ENCODE data around the gene ASB6.
"Not testable (repeated sequence)": the region's sequence is repeated elsewhere in the genome, so short reads cannot be mapped to it uniquely, and the experiment has no call there.

ASB6 gene

DNA sequence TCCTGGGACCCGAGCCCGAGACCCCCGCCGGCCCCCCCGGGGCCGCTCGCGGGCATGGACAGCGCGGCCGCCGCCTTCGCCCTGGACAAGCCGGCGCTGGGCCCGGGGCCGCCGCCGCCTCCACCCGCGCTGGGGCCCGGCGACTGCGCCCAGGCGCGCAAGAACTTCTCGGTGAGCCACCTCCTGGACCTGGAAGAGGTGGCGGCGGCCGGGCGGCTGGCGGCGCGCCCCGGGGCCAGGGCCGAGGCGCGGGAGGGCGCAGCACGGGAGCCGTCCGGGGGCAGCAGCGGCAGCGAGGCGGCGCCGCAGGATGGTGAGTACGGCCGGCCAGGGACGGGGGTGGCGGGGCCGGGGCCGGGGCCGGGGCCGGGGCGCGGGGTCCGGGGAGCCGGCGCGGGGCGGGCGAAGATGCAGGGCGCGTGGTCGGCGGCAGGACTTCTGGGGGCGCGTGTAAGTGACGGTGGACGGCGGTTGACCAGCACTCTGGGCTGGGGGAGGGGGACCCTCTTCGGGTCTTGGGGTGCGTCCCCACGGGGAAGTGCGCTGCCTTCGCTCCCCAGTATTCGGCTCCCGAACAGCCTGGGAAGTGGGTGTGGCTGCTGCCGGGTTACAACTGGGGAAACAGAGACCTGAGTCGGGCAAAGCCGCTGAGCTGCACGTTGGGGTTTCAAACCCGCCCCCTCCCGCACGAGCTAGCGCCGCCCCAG lies 24.0 kb upstream of the ASB6 start:
- no peak for DNase-seq

DNA sequence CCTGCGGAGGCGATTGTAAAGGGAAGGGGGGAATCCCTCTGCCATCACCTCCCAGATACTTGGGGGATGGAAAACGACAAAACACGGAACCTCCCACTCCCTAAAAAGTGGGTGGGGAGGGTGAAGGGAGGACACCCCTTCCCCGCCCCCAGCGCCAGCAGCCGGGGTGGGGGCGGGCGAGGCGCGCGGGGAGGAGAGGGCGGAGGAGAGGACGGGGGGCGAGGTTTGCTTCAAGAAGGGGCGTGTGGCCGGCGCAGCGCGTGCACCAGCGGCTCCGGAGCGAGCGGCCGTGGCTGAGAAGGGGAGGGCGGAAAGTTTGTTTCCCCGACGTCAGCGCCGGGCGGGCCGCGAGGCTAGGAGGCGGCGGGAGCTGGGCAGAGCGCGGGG lies 23.4 kb upstream of the ASB6 start, which contains the start of gene PRRX2:
PRRX2 (plus strand) TSS at position 259 of the 387 bp plus-strand sequence. CDS start 221 bp downstream, outside the sequence.
- no peak for DNase-seq

DNA sequence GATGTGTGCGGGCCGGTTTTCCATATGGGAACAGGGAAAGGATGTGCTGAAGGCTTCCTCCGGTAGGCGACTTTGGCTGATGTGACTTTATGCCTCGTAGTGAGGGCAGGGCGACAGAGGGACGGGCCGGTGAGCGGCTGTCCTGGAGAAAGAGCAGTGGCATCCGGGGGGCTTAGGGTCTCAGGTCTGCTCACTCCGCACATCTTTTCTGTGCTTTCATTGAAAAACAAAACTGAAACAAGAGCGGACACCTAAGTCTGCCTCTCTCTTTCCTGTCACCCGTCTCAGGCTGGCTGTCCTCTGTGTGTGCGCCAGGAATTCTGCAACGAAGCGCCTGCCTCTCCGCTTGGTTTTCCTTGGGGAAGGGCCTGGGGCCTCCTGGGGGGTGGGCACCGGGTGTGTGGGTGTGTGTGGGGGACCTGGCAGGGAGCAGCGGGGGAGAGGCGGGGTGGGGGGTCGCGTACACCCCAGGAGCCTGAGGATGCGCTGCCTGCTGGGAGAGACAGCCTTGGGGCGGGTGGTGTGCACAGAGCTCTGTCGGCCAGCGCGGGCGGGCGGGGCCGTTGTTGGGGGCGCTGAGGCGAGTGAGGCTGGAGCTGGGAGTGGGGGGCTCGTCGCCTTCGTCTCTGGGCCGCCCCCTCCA lies 22.9 kb upstream of the ASB6 start:
- DNase-seq: no peak

DNA sequence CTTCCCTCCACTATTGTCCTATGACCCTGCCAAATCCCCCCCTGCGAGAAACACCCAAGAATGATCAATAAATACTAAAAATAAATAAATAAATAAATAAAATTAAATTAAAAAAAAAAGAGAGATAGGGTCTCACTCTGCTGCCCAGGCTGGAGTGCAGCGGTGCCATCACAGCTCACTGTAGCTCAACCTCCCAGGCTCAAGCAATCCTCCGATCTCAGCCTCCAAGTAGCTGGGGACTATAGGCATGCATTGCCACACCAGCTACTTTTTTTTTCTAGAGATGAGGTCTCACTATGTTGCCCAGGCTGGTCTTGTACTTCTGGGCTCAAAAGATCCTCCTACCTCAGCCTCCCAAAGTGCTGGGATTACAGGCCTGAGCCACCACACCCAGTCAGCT lies 20.3 kb upstream of the ASB6 start:
- not testable (repeated sequence) for DNase-seq

DNA sequence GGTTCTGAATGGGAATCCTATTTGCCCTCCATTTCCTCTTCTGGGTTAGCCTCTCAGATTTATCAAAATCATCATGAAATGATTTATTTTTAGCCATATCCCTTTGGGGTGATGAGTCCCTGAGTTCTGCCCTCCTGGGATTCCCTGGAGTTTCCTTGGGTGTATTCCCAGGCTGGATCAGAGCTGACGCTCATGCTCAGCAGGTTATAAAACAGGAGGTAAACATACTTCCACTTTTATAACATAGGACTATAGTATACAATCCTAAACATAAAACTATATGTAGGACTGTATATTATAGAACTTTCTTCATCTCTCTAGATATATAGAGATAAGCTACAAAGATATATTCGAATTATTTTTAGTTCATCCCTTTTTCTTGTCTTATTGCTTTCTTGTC lies 19.1 kb upstream of the ASB6 start:
- no peak for DNase-seq

DNA sequence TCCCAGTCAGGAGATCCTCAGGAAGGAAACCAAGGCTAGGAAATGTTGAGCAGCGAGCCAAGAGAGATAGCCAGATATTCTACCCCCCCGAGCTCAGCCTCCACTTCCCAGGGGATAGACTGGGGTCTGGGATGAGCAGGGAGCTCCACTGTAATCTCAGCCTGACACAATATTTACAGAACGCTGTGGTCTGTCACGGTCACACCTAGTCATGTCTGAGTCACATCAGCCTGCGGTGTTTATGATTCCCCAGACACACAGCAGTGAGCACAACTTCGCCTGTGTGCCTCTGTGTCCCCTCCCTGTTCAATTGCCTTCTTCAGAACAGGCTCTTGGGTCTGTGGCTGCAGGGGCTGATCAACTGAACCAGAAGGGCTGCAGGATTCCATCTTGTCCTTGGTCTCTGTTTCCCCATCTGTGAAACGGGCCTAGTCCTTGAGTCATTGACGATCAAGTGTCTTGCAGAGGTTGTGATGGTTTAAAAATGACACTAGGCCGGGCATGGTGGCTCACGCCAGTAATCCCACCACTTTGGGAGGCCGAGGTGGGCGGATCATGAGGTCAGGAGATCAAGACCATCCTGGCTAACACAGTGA lies 14.9 kb upstream of the ASB6 start:
- DNase-seq: no peak

DNA sequence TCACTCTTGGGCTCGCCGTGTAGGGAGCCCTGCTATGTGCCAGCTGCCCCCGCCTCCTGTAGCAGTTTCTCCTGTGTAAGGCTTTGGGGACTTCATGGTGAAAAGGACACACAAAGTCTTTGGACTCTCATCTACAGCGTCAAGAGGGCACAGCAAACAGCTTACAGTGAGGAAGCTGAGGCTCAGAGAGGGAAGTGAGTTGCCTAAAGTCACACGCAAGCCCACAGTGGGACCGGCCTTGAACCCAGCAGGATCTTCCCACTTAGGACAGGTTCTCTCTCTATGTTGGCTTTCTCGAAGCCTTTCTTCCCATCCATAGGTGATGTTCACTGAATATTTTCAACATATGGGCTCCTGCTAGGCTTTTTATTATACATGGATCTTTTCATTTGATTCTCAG lies 13.7 kb upstream of the ASB6 start:
- no peak for DNase-seq

DNA sequence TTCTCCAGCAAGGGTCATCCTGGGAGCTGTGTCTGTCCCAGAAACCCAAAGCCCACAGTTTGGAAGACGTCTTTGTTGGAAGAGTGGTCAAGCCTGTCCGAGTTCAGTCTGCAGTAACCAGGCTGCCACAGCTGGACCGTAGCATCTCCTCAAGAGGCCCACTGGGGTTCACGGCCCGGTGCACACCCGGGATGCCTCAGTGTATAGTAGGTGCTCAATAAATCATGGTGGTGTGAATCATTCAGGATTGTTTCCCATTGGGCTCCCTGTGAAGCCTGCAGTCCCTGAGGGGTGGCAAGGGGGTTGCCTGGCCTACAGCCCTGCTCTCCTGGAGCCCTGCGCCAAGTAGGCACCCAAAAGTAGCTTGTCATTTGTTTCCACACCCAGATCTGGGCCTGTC lies 13.2 kb upstream of the ASB6 start:
- DNase-seq: no peak

DNA sequence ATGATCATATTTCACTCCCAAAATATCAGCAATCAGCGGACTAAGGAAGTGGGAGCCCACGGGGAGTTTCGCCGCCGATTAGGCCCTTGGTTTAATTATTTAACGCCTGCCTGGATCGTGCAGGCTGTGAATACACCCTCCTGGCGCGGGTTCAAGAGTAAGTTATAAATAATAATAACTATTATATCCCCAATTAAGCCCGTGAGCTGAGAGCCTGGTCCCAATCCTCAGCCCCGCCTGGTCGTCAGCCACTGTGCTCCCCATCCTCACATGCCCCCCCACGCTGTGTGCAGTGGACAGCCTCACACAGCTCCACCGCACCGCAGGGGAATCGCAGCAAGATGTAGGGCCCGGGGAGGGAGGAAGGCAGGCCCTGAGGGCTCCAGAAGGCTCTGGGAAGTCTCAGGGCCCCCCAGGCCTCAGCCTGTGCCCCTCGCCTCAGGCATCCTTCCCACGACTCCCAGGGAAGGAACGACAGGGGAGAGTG lies 12.6 kb upstream of the ASB6 start:
- DNase-seq: no peak

DNA sequence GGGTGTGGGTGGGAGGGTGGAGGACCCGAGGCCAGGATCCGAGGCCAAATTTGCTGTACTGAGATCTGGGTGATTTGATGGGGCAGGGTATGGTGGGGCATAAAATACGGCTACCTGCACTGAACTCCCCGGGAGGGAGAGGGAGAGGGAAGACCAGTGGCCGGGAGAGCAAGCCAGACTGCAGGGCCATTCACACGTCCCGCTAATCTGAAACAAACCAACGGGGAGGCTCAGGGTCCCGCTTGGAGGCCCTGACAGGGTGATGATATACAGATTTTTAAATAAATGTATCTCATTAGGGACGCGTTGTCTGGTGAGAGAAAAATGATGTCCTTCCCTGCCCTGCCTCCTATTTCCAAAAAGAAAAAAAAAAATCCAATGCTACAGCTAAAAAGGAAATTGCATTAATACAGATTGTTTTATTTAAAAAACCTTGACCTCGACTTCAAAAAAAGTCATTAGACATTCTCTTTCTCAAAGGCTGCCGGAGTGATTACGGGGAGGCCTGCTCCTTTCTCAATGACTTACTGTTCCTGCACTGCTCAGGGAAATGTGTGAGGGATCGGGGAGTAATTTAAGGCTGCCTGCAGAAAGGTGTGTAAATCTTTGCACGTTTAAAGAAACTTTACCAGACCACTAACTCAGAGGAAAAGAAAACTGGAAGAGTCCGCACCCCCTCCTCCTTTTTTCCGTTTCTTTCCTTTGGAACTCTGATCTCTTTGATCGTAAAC lies 12.0 kb upstream of the ASB6 start:
- no peak for DNase-seq

DNA sequence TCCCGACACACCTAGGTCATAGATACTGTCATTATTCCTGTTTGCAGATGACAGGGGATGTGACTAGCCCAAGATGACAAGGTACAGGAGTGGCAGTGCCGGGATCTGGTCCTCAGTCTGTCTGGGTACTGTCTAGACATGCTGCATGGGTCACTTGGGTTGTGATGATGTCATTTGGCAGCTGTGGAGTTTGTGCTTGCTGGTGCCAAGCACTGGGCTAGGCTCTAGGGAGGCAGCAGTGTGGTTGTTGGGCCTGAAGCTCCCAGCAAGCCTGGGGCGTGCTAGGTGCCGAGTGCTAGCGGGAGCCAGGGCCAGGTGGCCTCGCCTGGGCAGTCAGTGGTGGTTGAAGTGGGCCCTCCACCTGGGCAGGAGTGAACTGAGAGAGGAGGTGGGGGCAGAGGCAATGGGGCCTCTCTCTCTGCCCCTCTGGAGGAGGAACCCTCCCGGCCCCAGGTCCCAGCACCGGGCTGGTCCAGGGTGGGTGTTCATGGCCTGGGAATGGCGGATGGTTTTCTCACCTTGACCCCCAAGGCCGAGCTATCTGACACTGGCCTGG lies 8.8 kb upstream of the ASB6 start:
- no peak for DNase-seq

DNA sequence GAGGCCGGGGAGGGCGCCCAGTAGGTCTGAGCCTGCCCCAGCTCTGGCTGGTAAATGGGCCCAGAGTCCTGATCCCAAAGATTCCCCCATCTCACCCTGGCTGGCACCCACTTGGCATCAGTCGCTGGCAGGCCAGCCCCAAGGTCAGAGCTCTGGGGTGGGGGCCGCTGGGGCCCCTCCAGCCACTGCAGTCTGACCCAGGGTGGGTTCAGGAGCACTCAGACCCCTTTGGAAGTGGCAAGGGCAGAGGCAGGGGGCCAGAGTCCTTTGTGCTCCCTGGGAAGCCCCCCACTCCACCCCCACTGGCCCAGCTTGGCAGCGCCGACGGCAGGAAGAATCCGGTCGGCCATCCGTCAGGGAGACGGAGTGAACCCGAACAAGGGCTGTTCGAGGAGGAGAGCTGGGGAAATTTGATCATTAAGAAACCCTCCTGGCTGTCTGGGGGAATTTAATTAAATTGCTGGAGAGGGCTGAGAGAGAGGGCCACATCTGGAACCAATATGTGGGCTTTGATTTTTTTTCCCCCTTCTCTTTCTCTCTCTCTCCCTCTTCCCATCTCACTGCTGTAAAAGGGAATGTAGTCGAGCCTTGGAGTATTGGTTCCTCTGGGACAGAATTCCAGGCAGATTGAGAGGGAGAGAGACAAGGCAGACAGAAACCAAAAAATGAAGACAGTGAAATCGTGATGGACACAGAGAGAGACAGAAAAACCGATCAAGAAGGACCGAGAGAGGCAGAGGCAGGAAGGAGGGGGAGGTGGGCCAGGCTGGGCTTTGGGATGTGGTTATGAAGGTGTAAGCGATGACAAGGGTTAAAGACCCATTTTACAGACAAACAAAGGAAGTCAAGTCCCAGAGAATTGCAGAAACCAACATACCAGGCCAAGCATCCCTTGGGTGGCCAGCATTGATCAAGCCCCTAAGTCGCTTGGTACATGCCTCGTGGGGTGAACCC lies 8.1 kb upstream of the ASB6 start:
- DNase-seq: no peak

DNA sequence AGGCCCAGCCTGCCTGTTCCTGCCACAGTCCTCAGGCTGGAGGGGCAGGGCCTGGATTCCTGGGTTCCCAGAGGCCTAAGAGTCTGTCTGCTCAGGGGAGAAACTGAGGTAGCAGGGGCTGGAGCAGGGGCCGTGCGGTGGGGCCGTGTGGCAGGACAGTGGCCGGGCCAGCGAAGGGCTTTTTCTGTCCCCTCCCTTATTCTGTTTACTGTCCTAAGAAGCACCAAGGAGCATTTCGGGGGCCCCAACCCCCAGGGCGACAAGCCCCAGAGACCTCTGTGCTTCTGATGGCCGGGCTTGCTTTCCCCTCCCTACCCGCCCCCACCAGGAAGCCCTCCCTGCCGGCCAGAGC lies 6.8 kb upstream of the ASB6 start:
- DNase-seq: no peak

DNA sequence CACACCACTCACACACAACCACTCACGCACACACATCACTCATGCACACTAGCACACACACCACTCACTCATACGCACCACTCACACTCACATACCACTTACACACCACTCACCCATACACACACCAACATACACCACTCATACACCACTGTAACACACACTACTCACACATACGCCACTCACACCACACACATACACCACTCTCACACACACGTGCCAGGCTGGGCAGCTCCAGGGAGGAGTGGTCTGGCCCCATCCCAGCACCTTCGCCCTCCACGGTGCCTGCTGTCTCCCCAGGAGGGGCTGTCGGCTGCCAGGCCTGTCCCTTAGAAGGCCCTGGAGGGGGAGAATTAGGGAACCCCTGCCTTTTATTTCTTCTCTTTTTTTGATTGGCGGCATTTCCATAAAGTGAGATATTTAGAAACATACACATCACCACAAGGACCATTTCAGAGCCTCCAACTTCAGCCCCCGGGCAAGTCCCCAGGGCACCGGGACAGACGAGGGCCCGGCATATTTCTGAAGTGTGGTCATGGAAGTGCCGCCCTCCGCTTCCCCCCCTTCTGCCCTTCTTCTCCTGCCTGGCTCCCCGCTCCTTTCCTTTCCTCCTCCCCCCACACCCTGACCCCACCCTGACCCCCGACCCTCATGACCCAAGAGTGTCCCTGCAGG lies 6.3 kb upstream of the ASB6 start:
- no peak for DNase-seq

DNA sequence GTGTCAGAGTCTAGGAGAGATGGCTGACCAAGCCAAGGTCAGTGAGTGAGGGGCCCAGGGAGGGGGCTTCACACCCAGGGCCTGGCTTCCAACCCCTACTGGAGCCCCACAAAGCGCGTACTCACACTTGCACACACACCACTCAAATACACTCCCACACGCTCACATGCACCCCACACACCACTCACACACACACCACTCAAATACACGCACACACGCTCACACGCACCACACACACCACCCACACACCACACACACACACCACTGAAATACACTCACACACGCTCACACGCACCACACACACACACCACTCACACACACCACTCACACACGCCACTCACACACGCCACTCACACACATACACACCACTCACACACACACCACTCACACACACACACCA lies 5.7 kb upstream of the ASB6 start:
- no peak for DNase-seq

DNA sequence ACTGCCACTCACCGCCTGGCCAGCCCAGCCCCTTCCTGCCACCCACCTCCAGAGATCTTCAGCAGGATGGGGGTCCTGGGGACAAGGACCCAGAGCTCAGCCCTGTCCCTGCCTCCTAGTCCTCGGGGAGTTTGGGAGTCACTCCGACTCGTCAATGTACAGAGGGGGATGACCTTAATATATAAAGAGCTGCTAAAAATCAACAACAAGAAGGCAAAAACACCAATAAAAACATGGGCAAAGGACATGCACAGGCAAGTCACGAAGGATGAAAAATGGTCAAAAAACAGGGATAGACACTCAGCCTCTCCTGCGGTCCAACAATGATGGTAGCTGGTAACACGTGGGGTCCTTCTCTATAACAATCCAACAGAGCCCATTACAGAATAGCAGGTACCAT lies 4.7 kb upstream of the ASB6 start:
- DNase-seq: no peak

DNA sequence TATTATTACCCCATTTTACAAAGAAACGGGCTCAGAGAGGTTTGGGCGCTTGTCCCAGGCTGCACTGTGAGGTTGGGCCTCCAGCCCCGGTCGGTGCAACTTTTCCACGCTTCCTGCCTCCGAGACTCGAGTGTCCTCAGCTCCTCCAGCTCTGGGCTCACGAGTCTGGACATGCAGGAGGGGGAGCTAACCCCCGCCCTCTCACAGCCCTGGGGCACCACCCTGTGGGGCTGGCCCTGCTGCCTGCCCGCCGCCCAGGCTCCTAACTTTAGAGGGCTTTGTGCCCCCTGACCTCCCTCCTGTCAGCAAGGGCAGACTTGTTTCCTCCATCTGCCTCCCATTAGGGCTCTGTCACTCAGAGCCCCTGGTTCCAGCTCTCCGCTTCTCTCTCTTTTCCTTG lies 4.3 kb upstream of the ASB6 start:
- DNase-seq: no peak

DNA sequence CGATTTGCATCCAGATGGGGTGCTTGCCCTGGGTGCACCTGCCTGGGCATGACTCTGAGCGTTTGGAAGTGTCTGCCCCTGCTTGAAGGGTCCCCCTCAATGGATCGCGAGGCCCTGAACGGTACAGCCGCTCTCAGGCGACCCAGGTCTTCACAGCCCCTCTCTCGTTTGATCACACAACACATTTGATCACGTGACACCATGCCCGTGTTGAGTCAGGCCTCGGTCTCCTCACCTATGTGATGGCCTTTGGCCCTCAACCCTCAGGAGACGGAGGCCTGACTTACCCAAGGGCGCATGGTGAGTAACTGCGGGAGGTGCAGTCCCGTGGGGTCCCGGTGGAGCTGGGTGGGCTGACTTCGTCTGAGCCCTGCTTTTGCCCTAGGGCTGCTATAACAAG lies 3.0 kb upstream of the ASB6 start:
- no peak for DNase-seq

DNA sequence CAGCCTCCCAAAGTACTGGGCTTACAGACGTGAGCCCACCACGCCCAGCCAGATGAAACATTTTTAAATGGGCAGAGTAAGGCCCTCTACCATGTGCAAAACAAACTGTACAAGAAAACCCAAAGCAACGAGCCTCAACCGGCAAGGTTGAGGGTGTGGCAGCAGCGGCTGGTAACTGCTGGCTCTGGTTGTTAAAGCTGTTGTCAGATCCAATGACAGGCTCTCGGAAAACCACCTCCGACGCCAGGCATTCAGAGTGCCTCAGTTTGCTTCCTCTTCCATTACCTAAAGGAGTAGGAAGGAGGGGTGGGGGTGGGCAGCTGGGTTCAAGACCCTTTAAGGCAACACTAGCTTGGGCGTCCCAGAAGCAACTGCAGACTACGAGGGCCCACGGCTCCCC lies 2.4 kb upstream of the ASB6 start:
- no peak for DNase-seq

DNA sequence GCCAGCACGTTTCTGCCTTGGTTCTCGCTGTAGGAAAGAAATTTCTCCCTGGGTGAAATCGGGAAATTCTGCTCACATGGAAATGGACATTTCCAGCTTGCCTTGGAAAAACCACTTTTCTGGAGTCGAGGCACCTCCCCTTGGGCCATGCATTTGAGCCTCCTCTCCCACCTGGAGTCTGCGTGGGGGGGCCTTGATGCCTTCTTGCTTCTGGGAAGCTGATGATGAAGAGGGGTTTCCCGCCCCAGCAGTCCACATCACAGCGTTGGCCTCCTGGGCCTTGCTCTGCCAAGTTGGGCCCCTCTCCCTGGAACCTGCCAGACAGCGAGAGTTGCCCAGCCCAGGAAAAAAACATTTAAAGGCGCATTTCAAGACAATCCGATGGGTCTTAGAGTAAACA lies 1.8 kb upstream of the ASB6 start:
- no peak for DNase-seq

DNA sequence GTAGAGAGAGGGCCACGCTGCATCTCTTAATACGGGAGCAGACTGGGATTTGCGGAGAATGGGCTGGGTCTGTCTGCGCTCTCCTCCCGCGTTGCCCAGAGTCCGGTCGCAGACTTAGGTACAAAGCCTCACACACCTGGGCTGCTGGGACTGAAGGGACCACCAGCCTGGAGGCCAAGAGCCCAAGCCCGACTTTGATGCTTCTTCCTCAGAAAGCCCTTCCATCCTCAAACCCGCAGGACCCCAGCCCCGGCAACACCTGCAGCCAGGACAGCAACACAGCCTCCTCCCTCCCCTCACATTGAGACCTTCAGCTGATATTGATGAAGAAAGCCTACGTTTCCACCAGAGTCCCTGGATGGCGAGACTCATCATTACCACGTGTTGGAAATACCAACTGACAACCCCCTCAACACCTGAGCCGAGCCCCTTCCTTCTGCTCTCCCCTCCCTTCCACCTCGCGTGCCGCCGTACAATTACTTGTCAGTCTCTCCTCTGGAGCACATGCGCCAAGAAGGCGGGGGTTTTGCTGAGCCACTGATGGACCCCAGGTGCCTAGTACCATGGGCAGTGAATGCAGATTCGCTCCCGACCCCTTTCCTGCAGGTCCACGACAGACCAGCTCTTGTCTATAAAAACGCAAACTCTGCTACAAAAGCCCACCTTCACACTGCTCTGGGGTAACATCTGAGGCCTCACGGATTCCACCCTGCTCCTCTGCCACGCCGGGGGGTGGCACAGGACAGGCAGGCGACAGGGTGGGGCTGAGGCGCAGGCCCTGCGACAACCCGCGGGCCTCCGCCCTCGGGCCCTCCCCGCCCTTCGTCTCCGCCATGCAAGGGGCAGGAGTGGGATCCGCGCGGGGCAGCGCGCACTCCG lies 841 bp downstream of the ASB6 start:
- DNase-seq: no peak

Data from NCI-H748 treated with DMSO at 0.1 percent for 48 hours (cell line).